B cell (primary cell): ENCODE results near the gene TMEM26.

Source experiments
- EZH2 ChIP-seq: IDR thresholded peaks from 2 replicates; pipeline ENCODE4 v1.6.1; 2012; ENCODE audit warnings: borderline replicate concordance, low read depth, mild to moderate bottlenecking, moderate library complexity, low read length; ENCODE audit not compliant: insufficient read depth, poor library complexity, severe bottlenecking
- TF ChIP-seq, protein P1 (sequence below): fragments of 200-600 bp; IDR thresholded peaks from one replicate; pipeline ENCODE4 v1.8.0; 2022; ENCODE audit warnings: antibody characterized with exemption, mild to moderate bottlenecking

DNA sequence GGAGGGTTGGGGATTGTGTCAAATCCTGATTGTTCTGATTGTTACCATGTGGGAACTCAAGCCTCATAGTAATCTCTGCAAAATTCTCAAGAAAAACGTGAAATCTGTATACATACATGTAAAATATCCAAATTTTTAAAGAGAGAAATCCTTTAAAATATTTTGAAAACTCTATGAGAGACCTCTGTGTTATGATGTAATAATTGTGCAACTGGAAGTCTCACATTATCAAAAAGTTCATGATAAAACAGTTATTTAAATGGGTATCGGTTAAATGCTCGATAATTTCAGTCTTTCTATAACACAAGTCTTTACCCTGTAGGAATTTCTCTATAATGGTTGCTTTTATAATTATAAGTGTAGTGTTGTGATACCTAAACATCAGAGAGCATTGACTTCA is 95.5 kb downstream of the TMEM26 start:
- TF ChIP-seq, protein P1, sequence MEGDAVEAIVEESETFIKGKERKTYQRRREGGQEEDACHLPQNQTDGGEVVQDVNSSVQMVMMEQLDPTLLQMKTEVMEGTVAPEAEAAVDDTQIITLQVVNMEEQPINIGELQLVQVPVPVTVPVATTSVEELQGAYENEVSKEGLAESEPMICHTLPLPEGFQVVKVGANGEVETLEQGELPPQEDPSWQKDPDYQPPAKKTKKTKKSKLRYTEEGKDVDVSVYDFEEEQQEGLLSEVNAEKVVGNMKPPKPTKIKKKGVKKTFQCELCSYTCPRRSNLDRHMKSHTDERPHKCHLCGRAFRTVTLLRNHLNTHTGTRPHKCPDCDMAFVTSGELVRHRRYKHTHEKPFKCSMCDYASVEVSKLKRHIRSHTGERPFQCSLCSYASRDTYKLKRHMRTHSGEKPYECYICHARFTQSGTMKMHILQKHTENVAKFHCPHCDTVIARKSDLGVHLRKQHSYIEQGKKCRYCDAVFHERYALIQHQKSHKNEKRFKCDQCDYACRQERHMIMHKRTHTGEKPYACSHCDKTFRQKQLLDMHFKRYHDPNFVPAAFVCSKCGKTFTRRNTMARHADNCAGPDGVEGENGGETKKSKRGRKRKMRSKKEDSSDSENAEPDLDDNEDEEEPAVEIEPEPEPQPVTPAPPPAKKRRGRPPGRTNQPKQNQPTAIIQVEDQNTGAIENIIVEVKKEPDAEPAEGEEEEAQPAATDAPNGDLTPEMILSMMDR = no peak
- TF ChIP-seq EZH2 = no peak
